GM19438 (cell line): ENCODE measurements around the gene LMF1.

Experiments used
- ATAC-seq: cut with Tn5 transposase; IDR thresholded peaks from one replicate; pipeline ENCODE4 v1.9.1; 2021; ENCODE audit warnings: low read depth; ENCODE audit not compliant: unreplicated experiment

The LMF1 gene

GRCh38 chr16:970766-971581 is at the start of gene LMF1:
TSS of gene LMF1 (minus strand) at chr16:970984. CDS start at chr16:970980, 4 bp downstream.
- peak; percentile 64 for ATAC-seq

- no peak for ATAC-seq
These were observed 49.3 kb upstream of the LMF1 start for GRCh38 chr16:1020091-1020399.

GRCh38 chr16:1019231-1020090 is 48.7 kb upstream of the LMF1 start:
- ATAC-seq: no peak

GRCh38 chr16:1018447-1019198 is 47.8 kb upstream of the LMF1 start:
- no peak for ATAC-seq

- no peak for ATAC-seq
These were observed 44.1 kb upstream of the LMF1 start for GRCh38 chr16:1014771-1015495.

GRCh38 chr16:1014221-1014620 is 43.4 kb upstream of the LMF1 start:
- no peak for ATAC-seq

GRCh38 chr16:1013593-1013900 is 42.8 kb upstream of the LMF1 start:
- no peak for ATAC-seq

- ATAC-seq: no peak
These were observed 42.2 kb upstream of the LMF1 start for GRCh38 chr16:1012722-1013592.

GRCh38 chr16:1012135-1012534 is 41.4 kb upstream of the LMF1 start:
- ATAC-seq: no peak

GRCh38 chr16:1011316-1012082 is 40.7 kb upstream of the LMF1 start:
- no peak for ATAC-seq

- ATAC-seq: no peak
These were observed 40.0 kb upstream of the LMF1 start for GRCh38 chr16:1010815-1011214.

GRCh38 chr16:1010251-1010650 is 39.5 kb upstream of the LMF1 start:
- ATAC-seq: no peak

GRCh38 chr16:1009358-1010150 is 38.8 kb upstream of the LMF1 start:
- no peak for ATAC-seq

- no peak for ATAC-seq
These were observed 37.3 kb upstream of the LMF1 start for GRCh38 chr16:1008085-1008484.

GRCh38 chr16:1007284-1007850 is 36.6 kb upstream of the LMF1 start:
- ATAC-seq: no peak

- ATAC-seq: no peak
These were observed 36.0 kb upstream of the LMF1 start for GRCh38 chr16:1006781-1007180.

GRCh38 chr16:1005286-1005685 is 34.5 kb upstream of the LMF1 start:
- no peak for ATAC-seq
